ENCODE data around the gene TFEB. TPM values are rescaled to one million over a fixed set of nuclear protein-coding genes. Genes with fewer than 3 reads are reported as not detected.

The TFEB gene
- total and polyA plus RNA-seq, 10 of the 15 experiments (the other 5 are each of a cell fraction or from before 2014, with no cell fraction given) = 0.84 to 108 (median 60.8) TPM

DNA sequence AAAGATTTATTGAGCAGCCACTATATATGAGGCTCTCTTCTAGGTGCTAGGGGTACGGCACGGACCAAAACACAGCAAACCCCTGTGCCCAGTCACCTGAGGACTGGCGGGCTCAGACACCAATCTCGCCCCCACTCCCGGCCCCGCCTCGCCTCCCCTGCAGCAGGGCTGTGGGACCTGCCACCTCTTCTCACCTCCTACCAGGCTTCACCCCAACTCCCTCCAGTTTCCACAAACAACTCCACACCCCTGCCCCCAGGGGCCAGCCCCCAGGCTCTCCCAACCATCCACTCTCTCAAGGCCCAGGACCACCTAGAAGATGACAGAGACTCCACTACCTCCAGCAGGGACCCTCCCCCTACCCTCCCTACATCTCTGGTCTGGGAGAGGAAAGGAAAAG lies 6.5 kb downstream of the TFEB start (continued):
- TF ChIP-seq, protein P1, sequence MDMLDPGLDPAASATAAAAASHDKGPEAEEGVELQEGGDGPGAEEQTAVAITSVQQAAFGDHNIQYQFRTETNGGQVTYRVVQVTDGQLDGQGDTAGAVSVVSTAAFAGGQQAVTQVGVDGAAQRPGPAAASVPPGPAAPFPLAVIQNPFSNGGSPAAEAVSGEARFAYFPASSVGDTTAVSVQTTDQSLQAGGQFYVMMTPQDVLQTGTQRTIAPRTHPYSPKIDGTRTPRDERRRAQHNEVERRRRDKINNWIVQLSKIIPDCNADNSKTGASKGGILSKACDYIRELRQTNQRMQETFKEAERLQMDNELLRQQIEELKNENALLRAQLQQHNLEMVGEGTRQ (IDR thresholded peaks at IDR 0.05; ENCODE audit: borderline replicate concordance, low read depth, low read length) = no peak
- TF ChIP-seq ZNF274 (IDR thresholded peaks at IDR 0.05; ENCODE audit: insufficient read depth, insufficient read length) (no peak), MTA3 (IDR thresholded peaks at IDR 0.05; ENCODE audit: borderline replicate concordance, low read length) (no peak)

- Histone ChIP-seq H3K4me3 (peak overlapping the region; percentile 92), H3K36me3 (ENCODE audit: control insufficient read depth in 2 of 2, insufficient read depth in 2 of 2, low read length in 1 of 2) (peaks cover 2 to 8% of the 10 kb centered on the region in 2 experiments; a peak in 2 of 4 replicates), H3K79me2 (ENCODE audit: control insufficient read depth, insufficient read depth, low read length) (peaks cover 100% of the 10 kb centered on the region), H3K4me2 (ENCODE audit: control insufficient read depth, insufficient read depth) (peak overlapping the region; percentile 99), H3K9me3 (replicated peaks; ENCODE audit: control insufficient read depth, insufficient read depth, low read length) (no peaks in the 10 kb centered on the region), H4K20me1 (ENCODE audit: control insufficient read depth, insufficient read depth) (no peaks in the 10 kb centered on the region), H3K4me1 (ENCODE audit: control insufficient read depth, insufficient read depth, low read length) (peaks cover 63% of the 10 kb centered on the region), H3K27ac (ENCODE audit: control insufficient read depth, insufficient read depth) (peak overlapping the region; percentile 98), H3K27me3 (replicated peaks in 1 of 2; ENCODE audit: control insufficient read depth in 2 of 2, insufficient read depth in 2 of 2, low read length in 1 of 2) (no peaks in the 10 kb centered on the region), H2AFZ (ENCODE audit: control insufficient read depth, low read depth, low read length) (no peak overlapping the region), H3K9ac (ENCODE audit: control insufficient read depth, insufficient read depth, low read length) (peak overlapping the region; percentile 93)
- in situ Hi-C loops (cut with MboI) (no loop called here), intact Hi-C loops (cut with micrococcal nuclease; ENCODE audit: unreplicated experiment) (no loop called here)
- 46% methylated on average over 19 of the region's 19 CpGs for WGBS (ENCODE audit: insufficient coverage, insufficient replicate concordance, low lambda C conversion rate, missing lambda C conversion rate)
- DNase-seq (ENCODE audit: low read depth, low spot score) = no peak
- FAIRE-seq = no peak
- peak; percentile 9; the same call in 2 of the 3 replicates for ATAC-seq
- no TSS peak for BruUV-seq (replicated peaks)
- ChIA-PET POLR2A (interaction anchor here (0.6 to 9.6 kb wide), 3 partner anchors 10 to 22 kb away, joined by 9 to 293 read pairs (median 180); no protein-coding TSS in a partner anchor), SMC1A (ENCODE audit: uncharacterized antibody, unreplicated experiment) (interaction anchor here (1.2 to 8.5 kb wide), 5 partner anchors 7 to 30 kb away, joined by 3 to 168 read pairs (median 88); no protein-coding TSS in a partner anchor), RAD21 (ENCODE audit: unreplicated experiment) (interaction anchor here (0.6 to 8.5 kb wide), 4 partner anchors 10 to 297 kb away, joined by 3 to 300 read pairs (median 18); no protein-coding TSS in a partner anchor), CTCF (interaction anchor here (0.5 to 5.6 kb wide), 5 partner anchors 12 to 29 kb away, joined by 4 to 46 read pairs (median 4); no protein-coding TSS in a partner anchor)
- TF ChIP-seq RBBP5 (conservative IDR thresholded peaks at IDR 0.05) (no peak), ZNF24 (IDR thresholded peaks at IDR 0.05) (no peak), HDGF (IDR thresholded peaks at IDR 0.05) (no peak), TCF7 (IDR thresholded peaks at IDR 0.05; ENCODE audit: borderline replicate concordance) (no peak), RAD51 (IDR thresholded peaks at IDR 0.05) (no peak), EGR1 (IDR thresholded peaks at IDR 0.05; ENCODE audit: borderline replicate concordance in 1 of 2, low read depth in 2 of 2, low read length in 2 of 2) (no peak), ZNF217 (IDR thresholded peaks at IDR 0.05) (no peak), IKZF2 (IDR thresholded peaks at IDR 0.05) (no peak), RELA (IDR thresholded peaks at IDR 0.05; ENCODE audit: borderline replicate concordance, partially characterized antibody) (no peak), SRF (IDR thresholded peaks at IDR 0.05; ENCODE audit: low read depth in 2 of 2, low read length in 2 of 2) (no peak), NBN (IDR thresholded peaks at IDR 0.05) (0 out of 2 replicates have a peak, but pooled peaks have one; percentile 25), PAX8 (IDR thresholded peaks at IDR 0.05) (no peak)
- TF ChIP-seq, protein P2, sequence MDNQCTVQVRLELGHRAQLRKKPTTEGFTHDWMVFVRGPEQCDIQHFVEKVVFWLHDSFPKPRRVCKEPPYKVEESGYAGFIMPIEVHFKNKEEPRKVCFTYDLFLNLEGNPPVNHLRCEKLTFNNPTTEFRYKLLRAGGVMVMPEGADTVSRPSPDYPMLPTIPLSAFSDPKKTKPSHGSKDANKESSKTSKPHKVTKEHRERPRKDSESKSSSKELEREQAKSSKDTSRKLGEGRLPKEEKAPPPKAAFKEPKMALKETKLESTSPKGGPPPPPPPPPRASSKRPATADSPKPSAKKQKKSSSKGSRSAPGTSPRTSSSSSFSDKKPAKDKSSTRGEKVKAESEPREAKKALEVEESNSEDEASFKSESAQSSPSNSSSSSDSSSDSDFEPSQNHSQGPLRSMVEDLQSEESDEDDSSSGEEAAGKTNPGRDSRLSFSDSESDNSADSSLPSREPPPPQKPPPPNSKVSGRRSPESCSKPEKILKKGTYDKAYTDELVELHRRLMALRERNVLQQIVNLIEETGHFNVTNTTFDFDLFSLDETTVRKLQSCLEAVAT (IDR thresholded peaks at IDR 0.05) = peak; percentile 88
- TF ChIP-seq, protein P3, sequence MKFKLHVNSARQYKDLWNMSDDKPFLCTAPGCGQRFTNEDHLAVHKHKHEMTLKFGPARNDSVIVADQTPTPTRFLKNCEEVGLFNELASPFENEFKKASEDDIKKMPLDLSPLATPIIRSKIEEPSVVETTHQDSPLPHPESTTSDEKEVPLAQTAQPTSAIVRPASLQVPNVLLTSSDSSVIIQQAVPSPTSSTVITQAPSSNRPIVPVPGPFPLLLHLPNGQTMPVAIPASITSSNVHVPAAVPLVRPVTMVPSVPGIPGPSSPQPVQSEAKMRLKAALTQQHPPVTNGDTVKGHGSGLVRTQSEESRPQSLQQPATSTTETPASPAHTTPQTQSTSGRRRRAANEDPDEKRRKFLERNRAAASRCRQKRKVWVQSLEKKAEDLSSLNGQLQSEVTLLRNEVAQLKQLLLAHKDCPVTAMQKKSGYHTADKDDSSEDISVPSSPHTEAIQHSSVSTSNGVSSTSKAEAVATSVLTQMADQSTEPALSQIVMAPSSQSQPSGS (IDR thresholded peaks at IDR 0.05; ENCODE audit: low read length) = no peak
Measured at GRCh38 chr6:41728073-41728936, 7.1 kb downstream of the TFEB start.

Data from GM12878 (cell line).